Osteoblast (primary cell): Measurements from ENCODE around the gene MAPK7. TPM values are rescaled to one million over a fixed set of nuclear protein-coding genes. Genes with fewer than 3 reads are reported as not detected.
A peak's percentile ranks its signal among the peaks of the same experiment; 100 is the strongest.

Experiments used
- DNase-seq: peaks from one replicate; pipeline ENCODE4 v3.0.0; 2011; ENCODE audit warnings: low spot score, mixed read lengths; ENCODE audit not compliant: insufficient read length; ENCODE audit errors: missing footprints
- H2AFZ ChIP-seq: 2 replicates; pipeline ENCODE4 v1.6.0; 2011; ENCODE audit warnings: mild to moderate bottlenecking, low read length
- H3K27ac ChIP-seq: 2 replicates; pipeline ENCODE4 v1.5.1; 2011; ENCODE audit warnings: mild to moderate bottlenecking, low read depth, low read length, moderate library complexity
- H3K27me3 ChIP-seq: 2 replicates; pipeline ENCODE4 v1.6.0; 2012; ENCODE audit warnings: mild to moderate bottlenecking, control low read depth, inconsistent platforms, low read length, moderate library complexity; ENCODE audit not compliant: insufficient read depth
- H3K36me3 ChIP-seq: 2 replicates; pipeline ENCODE4 v1.5.1; 2011; ENCODE audit warnings: mild to moderate bottlenecking, low read length, control low read depth, moderate library complexity; ENCODE audit not compliant: insufficient read depth
- H3K4me1 ChIP-seq: 2 replicates; pipeline ENCODE4 v1.5.1; 2011; ENCODE audit warnings: mild to moderate bottlenecking, low read length, control low read depth, moderate library complexity; ENCODE audit not compliant: insufficient read depth
- H3K4me2 ChIP-seq: 2 replicates; pipeline ENCODE4 v1.6.0; 2011; ENCODE audit warnings: mild to moderate bottlenecking, low read length; ENCODE audit not compliant: insufficient read depth
- H3K4me3 ChIP-seq: fragments of 200-600 bp; sonication (generic); 3 replicates; pipeline ENCODE4 v1.5.1; 2012; ENCODE audit warnings: mild to moderate bottlenecking, low read length, inconsistent platforms; ENCODE audit not compliant: insufficient read depth
- H3K79me2 ChIP-seq: 2 replicates; pipeline ENCODE4 v1.6.0; 2012; ENCODE audit warnings: mild to moderate bottlenecking, low read length, control low read depth, inconsistent platforms; ENCODE audit not compliant: insufficient read depth
- H3K9me3 ChIP-seq: 2 replicates; pipeline ENCODE4 v1.5.1; 2011; ENCODE audit warnings: low read depth, low read length, control low read depth
- H4K20me1 ChIP-seq: 2 replicates; pipeline ENCODE4 v1.6.0; 2012; ENCODE audit warnings: mild to moderate bottlenecking, low read length, control low read depth; ENCODE audit not compliant: insufficient read depth
- CTCF ChIP-seq: IDR thresholded peaks from 2 replicates; pipeline ENCODE4 v1.5.1; 2011; ENCODE audit warnings: mild to moderate bottlenecking, low read depth, low read length, moderate library complexity; ENCODE audit errors: extremely low read depth
- total RNA-seq: library from RNA; depleted of rRNA; stranded (reverse); fragments of >200 nt; gene quantifications from 2 replicates; pipeline ENCODE4 v1.2.3, GENCODE V29; 2012

MAPK7 gene
- total RNA-seq, 1 donor = 12.7 TPM

DNA sequence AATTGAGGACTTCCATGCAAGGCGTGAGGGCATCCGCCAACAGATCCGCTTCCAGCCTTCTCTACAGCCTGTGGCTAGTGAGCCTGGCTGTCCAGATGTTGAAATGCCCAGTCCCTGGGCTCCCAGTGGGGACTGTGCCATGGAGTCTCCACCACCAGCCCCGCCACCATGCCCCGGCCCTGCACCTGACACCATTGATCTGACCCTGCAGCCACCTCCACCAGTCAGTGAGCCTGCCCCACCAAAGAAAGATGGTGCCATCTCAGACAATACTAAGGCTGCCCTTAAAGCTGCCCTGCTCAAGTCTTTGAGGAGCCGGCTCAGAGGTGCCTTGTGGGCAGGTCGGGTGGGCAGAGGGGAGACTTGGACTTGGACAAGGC is 3.1 kb downstream of the MAPK7 start:
- Histone ChIP-seq H3K27ac (no peak overlapping the region), H3K4me3 (no peak overlapping the region), H3K27me3 (no peaks in the 10 kb centered on the region), H3K9me3 (no peaks in the 10 kb centered on the region), H3K79me2 (peaks cover 38% of the 10 kb centered on the region), H3K4me2 (no peak overlapping the region), H4K20me1 (peaks cover 19% of the 10 kb centered on the region), H3K36me3 (peaks cover 66% of the 10 kb centered on the region), H2AFZ (no peak overlapping the region), H3K4me1 (peaks cover 25% of the 10 kb centered on the region)
- DNase-seq = no peak
- no peak for TF ChIP-seq CTCF

- H2AFZ ChIP-seq = no peak overlapping the region
- H3K4me2 ChIP-seq = no peak overlapping the region
- H3K27ac ChIP-seq = no peak overlapping the region
- H3K27me3 ChIP-seq = no peaks in the 10 kb centered on the region
- no peak overlapping the region for H3K4me3 ChIP-seq
- peaks cover 19% of the 10 kb centered on the region for H4K20me1 ChIP-seq
- peaks cover 66% of the 10 kb centered on the region for H3K36me3 ChIP-seq
- H3K9me3 ChIP-seq = no peaks in the 10 kb centered on the region
- H3K79me2 ChIP-seq = peaks cover 36% of the 10 kb centered on the region
- no peak for TF ChIP-seq CTCF
- peaks cover 28% of the 10 kb centered on the region for H3K4me1 ChIP-seq
- peak; percentile 25 for DNase-seq
Observed at GRCh38 chr17:19381741-19382444, 3.6 kb downstream of the MAPK7 start.

GRCh38 chr17:19382531-19383444 is 4.5 kb downstream of the MAPK7 start:
- Histone ChIP-seq H3K4me1 (peaks cover 33% of the 10 kb centered on the region), H3K36me3 (peaks cover 66% of the 10 kb centered on the region), H4K20me1 (peaks cover 19% of the 10 kb centered on the region), H3K27ac (no peak overlapping the region), H2AFZ (no peak overlapping the region), H3K4me3 (no peak overlapping the region), H3K4me2 (no peak overlapping the region), H3K27me3 (no peaks in the 10 kb centered on the region), H3K79me2 (peaks cover 35% of the 10 kb centered on the region), H3K9me3 (no peaks in the 10 kb centered on the region)
- TF ChIP-seq CTCF = no peak
- DNase-seq = peak; percentile 84
